Osteoblast (primary cell): ENCODE data around the gene DOK3. TPM values are rescaled to one million over a fixed set of nuclear protein-coding genes. Genes with fewer than 3 reads are reported as not detected.

Experiments used
- DNase-seq: peaks from one replicate; pipeline ENCODE4 v3.0.0; 2011; ENCODE audit warnings: low spot score, mixed read lengths; ENCODE audit not compliant: insufficient read length; ENCODE audit errors: missing footprints
- H2AFZ ChIP-seq: 2 replicates; pipeline ENCODE4 v1.6.0; 2011; ENCODE audit warnings: mild to moderate bottlenecking, low read length
- H3K27ac ChIP-seq: 2 replicates; pipeline ENCODE4 v1.5.1; 2011; ENCODE audit warnings: mild to moderate bottlenecking, low read depth, low read length, moderate library complexity
- H3K27me3 ChIP-seq: 2 replicates; pipeline ENCODE4 v1.6.0; 2012; ENCODE audit warnings: mild to moderate bottlenecking, control low read depth, inconsistent platforms, low read length, moderate library complexity; ENCODE audit not compliant: insufficient read depth
- H3K36me3 ChIP-seq: 2 replicates; pipeline ENCODE4 v1.5.1; 2011; ENCODE audit warnings: mild to moderate bottlenecking, low read length, control low read depth, moderate library complexity; ENCODE audit not compliant: insufficient read depth
- H3K4me1 ChIP-seq: 2 replicates; pipeline ENCODE4 v1.5.1; 2011; ENCODE audit warnings: mild to moderate bottlenecking, low read length, control low read depth, moderate library complexity; ENCODE audit not compliant: insufficient read depth
- H3K4me2 ChIP-seq: 2 replicates; pipeline ENCODE4 v1.6.0; 2011; ENCODE audit warnings: mild to moderate bottlenecking, low read length; ENCODE audit not compliant: insufficient read depth
- H3K4me3 ChIP-seq: fragments of 200-600 bp; sonication (generic); 3 replicates; pipeline ENCODE4 v1.5.1; 2012; ENCODE audit warnings: mild to moderate bottlenecking, low read length, inconsistent platforms; ENCODE audit not compliant: insufficient read depth
- H3K79me2 ChIP-seq: 2 replicates; pipeline ENCODE4 v1.6.0; 2012; ENCODE audit warnings: mild to moderate bottlenecking, low read length, control low read depth, inconsistent platforms; ENCODE audit not compliant: insufficient read depth
- H3K9me3 ChIP-seq: 2 replicates; pipeline ENCODE4 v1.5.1; 2011; ENCODE audit warnings: low read depth, low read length, control low read depth
- H4K20me1 ChIP-seq: 2 replicates; pipeline ENCODE4 v1.6.0; 2012; ENCODE audit warnings: mild to moderate bottlenecking, low read length, control low read depth; ENCODE audit not compliant: insufficient read depth
- total RNA-seq: library from RNA; depleted of rRNA; stranded (reverse); fragments of >200 nt; gene quantifications from 2 replicates; pipeline ENCODE4 v1.2.3, GENCODE V29; 2012
- TF ChIP-seq, protein P1 (sequence below): IDR thresholded peaks from 2 replicates; pipeline ENCODE4 v1.5.1; 2011; ENCODE audit warnings: mild to moderate bottlenecking, low read depth, low read length, moderate library complexity; ENCODE audit errors: extremely low read depth

Gene DOK3
- total RNA-seq, 1 donor: 1.1 TPM

DNA sequence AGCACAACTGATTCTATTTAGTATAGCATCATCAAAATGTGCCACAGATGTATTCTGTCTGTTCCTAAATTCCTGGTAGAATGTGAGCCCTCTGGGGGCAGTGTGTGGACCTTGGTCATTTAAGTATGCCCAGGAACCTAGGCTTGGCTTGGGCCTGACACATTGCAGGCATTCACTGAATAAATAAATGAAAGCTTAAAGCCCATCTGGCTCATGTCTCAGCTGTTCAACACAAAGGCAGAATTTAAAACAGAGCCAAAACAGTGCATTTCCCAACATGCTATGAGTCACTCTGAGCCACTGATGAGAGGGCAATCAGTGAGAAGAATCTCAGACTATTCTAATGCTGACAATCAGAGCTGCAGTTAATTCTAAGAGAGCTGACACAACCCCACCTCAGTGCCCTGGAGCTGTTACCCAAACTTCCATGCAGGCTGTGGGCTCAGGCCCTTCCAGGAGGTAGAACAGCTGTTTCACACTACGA is 36.7 kb upstream of the DOK3 start:
- Histone ChIP-seq H3K27ac (peak overlapping the region; percentile 97), H2AFZ (no peak overlapping the region), H3K36me3 (peaks cover 11% of the 10 kb centered on the region), H3K79me2 (peaks cover 69% of the 10 kb centered on the region), H3K4me3 (peak overlapping the region; percentile 41), H4K20me1 (peaks cover 40% of the 10 kb centered on the region), H3K4me1 (peaks cover 42% of the 10 kb centered on the region), H3K4me2 (peak overlapping the region; percentile 63), H3K9me3 (no peaks in the 10 kb centered on the region), H3K27me3 (no peaks in the 10 kb centered on the region)
- TF ChIP-seq, protein P1, sequence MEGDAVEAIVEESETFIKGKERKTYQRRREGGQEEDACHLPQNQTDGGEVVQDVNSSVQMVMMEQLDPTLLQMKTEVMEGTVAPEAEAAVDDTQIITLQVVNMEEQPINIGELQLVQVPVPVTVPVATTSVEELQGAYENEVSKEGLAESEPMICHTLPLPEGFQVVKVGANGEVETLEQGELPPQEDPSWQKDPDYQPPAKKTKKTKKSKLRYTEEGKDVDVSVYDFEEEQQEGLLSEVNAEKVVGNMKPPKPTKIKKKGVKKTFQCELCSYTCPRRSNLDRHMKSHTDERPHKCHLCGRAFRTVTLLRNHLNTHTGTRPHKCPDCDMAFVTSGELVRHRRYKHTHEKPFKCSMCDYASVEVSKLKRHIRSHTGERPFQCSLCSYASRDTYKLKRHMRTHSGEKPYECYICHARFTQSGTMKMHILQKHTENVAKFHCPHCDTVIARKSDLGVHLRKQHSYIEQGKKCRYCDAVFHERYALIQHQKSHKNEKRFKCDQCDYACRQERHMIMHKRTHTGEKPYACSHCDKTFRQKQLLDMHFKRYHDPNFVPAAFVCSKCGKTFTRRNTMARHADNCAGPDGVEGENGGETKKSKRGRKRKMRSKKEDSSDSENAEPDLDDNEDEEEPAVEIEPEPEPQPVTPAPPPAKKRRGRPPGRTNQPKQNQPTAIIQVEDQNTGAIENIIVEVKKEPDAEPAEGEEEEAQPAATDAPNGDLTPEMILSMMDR: peak; percentile 15
- DNase-seq: peak; percentile 88

DNA sequence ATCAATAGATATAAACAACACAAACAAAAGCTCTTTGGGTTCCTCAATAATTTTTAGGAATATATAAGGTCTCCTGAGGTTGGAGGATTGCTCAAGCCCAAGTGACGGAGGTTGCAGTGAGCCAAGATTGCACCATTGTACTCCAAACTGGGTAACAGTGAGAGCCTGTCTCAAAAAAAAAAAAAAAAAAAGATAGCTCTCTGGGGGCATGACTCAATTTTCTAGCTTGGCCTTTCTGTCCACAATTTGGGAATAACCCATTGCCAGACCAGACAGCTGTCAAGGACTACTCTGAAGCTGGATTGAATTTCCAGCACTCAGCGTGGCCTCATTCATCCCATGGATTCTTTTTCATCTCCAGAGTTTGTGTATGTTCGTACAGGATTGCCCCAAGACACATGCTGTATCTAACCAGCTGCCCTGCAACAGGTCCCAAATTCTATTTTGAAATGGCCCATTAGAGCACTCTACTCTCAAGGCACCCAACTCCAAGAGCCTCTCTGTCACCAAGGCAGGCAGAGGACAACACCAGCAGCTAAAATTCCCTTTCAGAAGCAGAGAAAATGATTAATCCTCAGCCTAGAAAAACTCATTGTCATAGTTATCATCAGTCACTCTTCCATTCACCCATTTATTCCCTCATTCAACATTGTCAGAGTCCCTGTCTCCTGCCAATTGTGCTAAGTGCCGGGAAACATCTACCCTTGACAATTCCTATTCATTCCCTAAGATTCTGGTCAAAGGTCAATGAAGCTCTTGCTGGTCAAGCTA is 36.0 kb upstream of the DOK3 start:
- no peak overlapping the region for H2AFZ ChIP-seq
- peak overlapping the region; percentile 63 for H3K4me2 ChIP-seq
- H3K4me1 ChIP-seq: peaks cover 40% of the 10 kb centered on the region
- peak overlapping the region; percentile 41 for H3K4me3 ChIP-seq
- H3K79me2 ChIP-seq: peaks cover 69% of the 10 kb centered on the region
- H4K20me1 ChIP-seq: peaks cover 34% of the 10 kb centered on the region
- TF ChIP-seq, protein P1: no peak
- peak; percentile 90 for DNase-seq
- peaks cover 10% of the 10 kb centered on the region for H3K36me3 ChIP-seq
- no peaks in the 10 kb centered on the region for H3K27me3 ChIP-seq
- no peaks in the 10 kb centered on the region for H3K9me3 ChIP-seq
- peak overlapping the region; percentile 97 for H3K27ac ChIP-seq

DNA sequence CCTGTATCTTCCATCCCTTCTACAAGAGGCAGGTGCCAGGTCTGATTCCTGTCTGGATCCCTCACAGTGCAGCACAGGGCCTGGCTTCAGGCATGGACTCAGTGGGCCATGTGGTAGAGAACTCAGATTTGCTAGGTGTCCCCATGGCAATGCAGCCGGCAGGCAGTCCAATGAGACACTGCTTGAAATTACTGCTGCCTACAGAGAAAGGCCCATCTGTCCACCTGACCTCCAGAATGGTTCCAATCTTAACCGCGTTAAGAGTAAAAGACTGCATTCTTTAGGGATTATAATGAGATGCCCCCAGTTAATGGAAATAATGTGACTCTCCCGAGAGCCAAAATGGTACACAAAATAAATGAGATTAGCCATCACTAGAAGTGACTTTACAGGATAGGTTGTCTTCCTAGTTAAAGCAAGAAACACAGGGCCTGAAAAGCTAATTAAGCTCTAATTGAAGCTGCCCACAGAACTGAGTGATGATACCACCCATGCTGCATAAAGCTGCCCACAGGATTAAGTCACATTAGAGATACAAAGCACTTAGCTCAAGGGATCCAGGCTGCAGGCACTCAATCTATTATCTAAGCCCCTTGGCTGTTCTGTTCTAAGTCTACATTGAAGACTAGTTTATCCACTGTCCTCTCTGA is 33.3 kb upstream of the DOK3 start:
- Histone ChIP-seq H3K36me3 (peaks cover 12% of the 10 kb centered on the region), H4K20me1 (peaks cover 20% of the 10 kb centered on the region), H3K27me3 (no peaks in the 10 kb centered on the region), H3K9me3 (no peaks in the 10 kb centered on the region), H3K27ac (peak overlapping the region; percentile 6), H3K4me2 (no peak overlapping the region), H2AFZ (no peak overlapping the region), H3K4me3 (no peak overlapping the region), H3K4me1 (peaks cover 63% of the 10 kb centered on the region), H3K79me2 (peaks cover 61% of the 10 kb centered on the region)
- TF ChIP-seq, protein P1: no peak
- no peak for DNase-seq

DNA sequence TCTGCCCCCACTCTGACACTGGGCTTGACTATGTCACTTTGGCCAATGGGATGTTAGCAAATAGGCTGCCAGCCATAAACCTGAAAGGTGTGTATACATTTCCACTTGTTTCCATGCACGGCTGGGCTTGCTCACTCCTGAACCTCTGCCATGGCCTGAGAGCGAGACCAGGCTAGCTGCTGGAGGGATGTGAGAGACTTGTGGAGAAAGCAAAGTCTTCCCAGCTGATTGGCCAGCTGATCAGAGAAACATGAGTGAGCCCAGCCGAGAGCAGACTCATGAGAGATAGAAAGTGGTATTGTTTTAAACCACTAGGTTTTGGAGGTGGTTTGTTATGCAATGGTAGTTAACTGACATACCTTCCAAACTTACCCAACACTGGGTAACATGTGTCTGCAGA is 30.8 kb upstream of the DOK3 start:
- H2AFZ ChIP-seq: no peak overlapping the region
- H3K4me1 ChIP-seq: peaks cover 60% of the 10 kb centered on the region
- H3K4me2 ChIP-seq: no peak overlapping the region
- H3K9me3 ChIP-seq: no peaks in the 10 kb centered on the region
- peak overlapping the region; percentile 45 for H3K27ac ChIP-seq
- no peak for DNase-seq
- H3K27me3 ChIP-seq: no peaks in the 10 kb centered on the region
- peaks cover 19% of the 10 kb centered on the region for H3K36me3 ChIP-seq
- no peak overlapping the region for H3K4me3 ChIP-seq
- peaks cover 17% of the 10 kb centered on the region for H4K20me1 ChIP-seq
- peaks cover 63% of the 10 kb centered on the region for H3K79me2 ChIP-seq
- TF ChIP-seq, protein P1: no peak
